ENCODE results near the gene RNF181. TPM values are rescaled to one million over a fixed set of nuclear protein-coding genes. Genes with fewer than 3 reads are reported as not detected.
"Not testable (repeated sequence)": the region's sequence is repeated elsewhere in the genome, so short reads cannot be mapped to it uniquely, and the experiment has no call there.

RNF181 gene
- total and polyA plus RNA-seq, 3 donors from 2014 or later = 119 to 189 (median 137) TPM

GRCh38 chr2:85591563-85591962 lies 4.0 kb upstream of the RNF181 start:
- H3K4me3 ChIP-seq = no peak overlapping the region
- H3K27ac ChIP-seq = peak overlapping the region; percentile 33 to 34
- DNase-seq = no peak
- intact Hi-C loops (cut with DNase I; ENCODE audit: low total_unique reads) = no loop called here
- H3K36me3 ChIP-seq (ENCODE audit: low read depth, missing control alignments) = no peaks in the 10 kb centered on the region
- 78 to 81% methylated on average over 12 of the region's 12 CpGs for WGBS, 2 donors
- no peaks in the 10 kb centered on the region for H3K9me3 ChIP-seq
- no peaks in the 10 kb centered on the region for H3K27me3 ChIP-seq
- peaks cover 43% of the 10 kb centered on the region for H3K4me1 ChIP-seq
- no peak for TF ChIP-seq POLR2A (IDR thresholded peaks at IDR 0.05)
- TF ChIP-seq CTCF (IDR thresholded peaks at IDR 0.05) = no peak

GRCh38 chr2:85592299-85592698 lies 3.2 kb upstream of the RNF181 start:
- 94 to 97% methylated on average over 9 of the region's 9 CpGs for WGBS, 2 donors

GRCh38 chr2:85593023-85593422 lies 2.5 kb upstream of the RNF181 start:
- H3K9me3 ChIP-seq = no peaks in the 10 kb centered on the region
- peaks cover 45% of the 10 kb centered on the region for H3K4me1 ChIP-seq
- DNase-seq = no peak
- no peaks in the 10 kb centered on the region for H3K27me3 ChIP-seq
- no peak for TF ChIP-seq POLR2A (IDR thresholded peaks at IDR 0.05)
- intact Hi-C loops (cut with DNase I; ENCODE audit: low total_unique reads) = no loop called here
- H3K27ac ChIP-seq = no peak overlapping the region
- no peak overlapping the region for H3K4me3 ChIP-seq
- no peaks in the 10 kb centered on the region for H3K36me3 ChIP-seq (ENCODE audit: low read depth, missing control alignments)
- 61 to 64% methylated on average over 3 of the region's 3 CpGs for WGBS, 2 donors

More at GRCh38 chr2:85592299-85592698, 3.2 kb upstream of the RNF181 start:
- DNase-seq; H3K36me3 ChIP-seq (ENCODE audit: low read depth, missing control alignments); H3K4me3 ChIP-seq; intact Hi-C loops (cut with DNase I; ENCODE audit: low total_unique reads); H3K9me3 ChIP-seq; H3K27me3 ChIP-seq: not testable (repeated sequence)
- Histone ChIP-seq H3K4me1 (peaks cover 45% of the 10 kb centered on the region), H3K27ac (peak overlapping the region in 1 of 2 donors; percentile 25)

- H3K4me1 ChIP-seq = peaks cover 30% of the 10 kb centered on the region
- TF ChIP-seq CTCF (IDR thresholded peaks at IDR 0.05) = no peak
- no peak for TF ChIP-seq POLR2A (IDR thresholded peaks at IDR 0.05)
- intact Hi-C loops (cut with DNase I; ENCODE audit: low total_unique reads) = no loop called here
- 12 to 15% methylated on average over 12 to 13 of the region's 13 CpGs for WGBS, 2 donors
- no peaks in the 10 kb centered on the region for H3K36me3 ChIP-seq (ENCODE audit: low read depth, missing control alignments)
- no peak for DNase-seq
- peak overlapping the region; percentile 92 to 95 for H3K27ac ChIP-seq
- H3K4me3 ChIP-seq = peak overlapping the region; percentile 85 to 97
- H3K9me3 ChIP-seq = no peaks in the 10 kb centered on the region
- no peaks in the 10 kb centered on the region for H3K27me3 ChIP-seq
Measured at GRCh38 chr2:85594715-85595300, 737 bp upstream of the RNF181 start.

- no peaks in the 10 kb centered on the region for H3K36me3 ChIP-seq (ENCODE audit: low read depth, missing control alignments)
- H3K27ac ChIP-seq = peak overlapping the region; percentile 92 to 95
- H3K4me1 ChIP-seq = peaks cover 26% of the 10 kb centered on the region
- H3K4me3 ChIP-seq = peak overlapping the region; percentile 85 to 97
- TF ChIP-seq CTCF (IDR thresholded peaks at IDR 0.05) (no peak), POLR2A (IDR thresholded peaks at IDR 0.05) (no peak)
- no peaks in the 10 kb centered on the region for H3K9me3 ChIP-seq
- no peaks in the 10 kb centered on the region for H3K27me3 ChIP-seq
- DNase-seq = no peak
- WGBS, 2 donors = 2% methylated on average over 5 to 10 of the region's 10 CpGs
- intact Hi-C loops (cut with DNase I; ENCODE audit: low total_unique reads) = no loop called here
Measured at GRCh38 chr2:85596026-85596333, 435 bp downstream of the RNF181 start.

GRCh38 chr2:85596486-85597143 lies 1.1 kb downstream of the RNF181 start:
- DNase-seq = no peak
- 43 to 54% methylated on average over 2 to 3 of the region's 3 CpGs for WGBS, 2 donors
- peak overlapping the region in 1 of 2 donors; percentile 97 for H3K4me3 ChIP-seq
- H3K27me3 ChIP-seq = no peaks in the 10 kb centered on the region
- intact Hi-C loops (cut with DNase I; ENCODE audit: low total_unique reads) = no loop called here
- H3K36me3 ChIP-seq (ENCODE audit: low read depth, missing control alignments) = no peaks in the 10 kb centered on the region
- no peaks in the 10 kb centered on the region for H3K9me3 ChIP-seq
- peaks cover 26% of the 10 kb centered on the region for H3K4me1 ChIP-seq
- no peak for TF ChIP-seq CTCF (IDR thresholded peaks at IDR 0.05)
- no peak for TF ChIP-seq POLR2A (IDR thresholded peaks at IDR 0.05)
- peak overlapping the region in 1 of 2 donors; percentile 92 for H3K27ac ChIP-seq

Measured in testis (tissue), 3 donors.